GM10266 (cell line): ENCODE data around the gene TSPAN14.
"Not testable (repeated sequence)": the region's sequence is repeated elsewhere in the genome, so short reads cannot be mapped to it uniquely, and the experiment has no call there.

Experiments
- DNase-seq: peaks from one replicate; pipeline ENCODE4 v3.0.0; 2012; ENCODE audit errors: extremely low spot score
- TF ChIP-seq, protein P1 (sequence below): IDR thresholded peaks from 2 replicates; pipeline ENCODE4 v1.5.1; 2012; ENCODE audit warnings: mild to moderate bottlenecking, low read depth; ENCODE audit not compliant: control insufficient read depth, insufficient read depth; ENCODE audit errors: missing control alignments

TSPAN14 gene

DNA sequence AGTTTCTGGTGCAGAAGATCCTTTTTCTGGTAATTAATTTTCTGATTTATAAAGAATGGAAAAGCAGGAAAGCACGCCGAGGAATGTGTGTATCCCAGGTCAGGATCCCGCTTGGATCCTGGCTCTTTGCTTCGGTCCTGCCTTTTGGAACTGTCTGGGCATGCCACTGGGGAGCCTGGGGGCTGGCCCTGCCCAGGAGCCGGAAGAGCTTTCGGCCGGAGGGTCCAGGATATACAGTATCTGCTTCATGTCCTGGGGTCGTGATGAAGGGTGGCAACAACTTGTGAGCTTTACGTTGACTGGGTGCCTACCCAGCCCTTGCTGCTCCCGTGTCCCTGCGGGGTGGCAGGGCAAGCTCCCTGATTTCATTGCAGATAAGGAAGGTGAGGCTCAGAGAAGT is 86.0 kb downstream of the TSPAN14 start:
- DNase-seq, result no peak
- TF ChIP-seq, protein P1, sequence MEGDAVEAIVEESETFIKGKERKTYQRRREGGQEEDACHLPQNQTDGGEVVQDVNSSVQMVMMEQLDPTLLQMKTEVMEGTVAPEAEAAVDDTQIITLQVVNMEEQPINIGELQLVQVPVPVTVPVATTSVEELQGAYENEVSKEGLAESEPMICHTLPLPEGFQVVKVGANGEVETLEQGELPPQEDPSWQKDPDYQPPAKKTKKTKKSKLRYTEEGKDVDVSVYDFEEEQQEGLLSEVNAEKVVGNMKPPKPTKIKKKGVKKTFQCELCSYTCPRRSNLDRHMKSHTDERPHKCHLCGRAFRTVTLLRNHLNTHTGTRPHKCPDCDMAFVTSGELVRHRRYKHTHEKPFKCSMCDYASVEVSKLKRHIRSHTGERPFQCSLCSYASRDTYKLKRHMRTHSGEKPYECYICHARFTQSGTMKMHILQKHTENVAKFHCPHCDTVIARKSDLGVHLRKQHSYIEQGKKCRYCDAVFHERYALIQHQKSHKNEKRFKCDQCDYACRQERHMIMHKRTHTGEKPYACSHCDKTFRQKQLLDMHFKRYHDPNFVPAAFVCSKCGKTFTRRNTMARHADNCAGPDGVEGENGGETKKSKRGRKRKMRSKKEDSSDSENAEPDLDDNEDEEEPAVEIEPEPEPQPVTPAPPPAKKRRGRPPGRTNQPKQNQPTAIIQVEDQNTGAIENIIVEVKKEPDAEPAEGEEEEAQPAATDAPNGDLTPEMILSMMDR, result no peak

- no peak for DNase-seq
- TF ChIP-seq, protein P1, result no peak
These were observed 86.5 kb downstream of the TSPAN14 start for GRCh38 chr10:80540618-80540980.

GRCh38 chr10:80540981-80541750 is 87.1 kb downstream of the TSPAN14 start:
- peak; percentile 77 for DNase-seq
- TF ChIP-seq, protein P1, result no peak

DNA sequence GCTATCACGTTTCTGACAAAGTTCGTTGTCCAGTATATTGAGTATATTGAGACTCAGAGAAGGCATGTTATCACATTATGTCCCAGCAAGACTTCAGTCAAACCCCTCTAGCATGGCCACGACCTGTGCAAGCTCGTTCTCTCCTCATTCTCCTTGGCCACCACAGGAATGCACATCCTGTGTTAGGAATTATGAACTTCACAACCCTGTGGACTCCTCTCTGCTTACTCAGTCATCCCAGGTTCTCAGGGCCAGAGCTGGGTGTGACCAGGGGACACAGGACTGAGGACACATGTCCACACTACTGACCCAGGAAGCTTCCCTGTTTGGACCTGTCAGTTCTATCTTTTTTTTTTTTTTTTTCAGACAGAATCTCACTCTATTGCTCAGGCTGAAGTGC is 87.9 kb downstream of the TSPAN14 start:
- TF ChIP-seq, protein P1, result no peak
- DNase-seq, result no peak

DNA sequence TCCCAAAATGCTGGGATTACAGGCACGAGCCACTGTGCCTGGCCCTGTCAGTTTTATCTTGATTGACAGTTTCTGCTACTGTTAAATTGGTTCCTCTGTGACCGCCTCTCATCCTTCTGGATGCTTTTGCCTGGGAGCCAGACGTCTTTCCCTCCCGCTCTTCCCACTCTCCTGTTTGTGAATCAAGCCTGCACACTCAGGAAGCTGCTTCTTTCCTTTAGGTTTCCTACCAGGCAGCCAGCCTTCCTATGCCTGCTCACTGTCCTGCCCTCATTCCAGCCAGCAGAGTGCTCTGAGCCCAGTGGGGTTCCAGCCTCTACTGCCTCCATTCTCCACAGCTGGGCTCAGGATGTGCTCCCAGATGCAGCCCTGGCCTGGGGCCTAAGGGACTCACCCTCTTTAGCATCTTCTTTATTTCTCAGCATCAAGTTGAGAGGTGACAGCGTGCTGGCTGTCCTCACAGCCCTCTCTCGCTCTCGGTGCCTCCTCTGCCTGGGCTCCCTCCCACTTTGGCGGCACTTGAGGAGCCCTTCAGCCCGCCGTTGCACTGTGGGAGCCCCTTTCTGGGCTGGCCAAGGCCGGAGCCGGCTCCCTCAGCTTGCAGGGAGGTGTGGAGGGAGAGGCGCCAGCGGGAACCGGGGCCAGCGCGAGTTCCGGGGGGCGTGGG is 88.7 kb downstream of the TSPAN14 start:
- TF ChIP-seq, protein P1, result no peak
- DNase-seq, result no peak

DNA sequence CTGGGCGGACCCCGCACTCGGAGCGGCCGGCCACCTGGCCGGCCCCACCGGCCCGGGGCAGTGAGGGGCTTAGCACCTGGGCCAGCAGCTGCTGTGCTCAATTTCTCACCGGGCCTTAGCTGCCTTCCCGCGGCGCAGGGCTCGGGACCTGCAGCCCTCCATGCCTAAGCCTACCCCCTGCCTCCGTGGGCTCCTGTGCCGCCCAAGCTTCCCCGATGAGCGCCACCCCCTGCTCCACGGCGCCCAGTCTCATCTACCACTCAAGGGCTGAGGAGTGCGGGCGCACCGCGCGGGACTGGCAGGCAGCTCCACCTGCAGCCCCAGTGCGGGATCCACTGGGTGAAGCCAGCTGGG is 89.2 kb downstream of the TSPAN14 start:
- not testable (repeated sequence) for DNase-seq

GRCh38 chr10:80544316-80544953 is 90.3 kb downstream of the TSPAN14 start:
- no peak for DNase-seq
- TF ChIP-seq, protein P1, result no peak
